H1 (cell line): ENCODE measurements around the gene OGFOD1. TPM values are rescaled to one million over a fixed set of nuclear protein-coding genes. Genes with fewer than 3 reads are reported as not detected.

Experiments
- polyA plus RNA-seq, 7 experiments: library from polyadenylated mRNA; depleted of rRNA in 3 of 7; stranded (reverse) in 5 of 7; unstranded in 2 of 7; fragments of >200 nt in 5 of 7; fragments of 200-250 nt in 2 of 7; gene quantifications; 1 replicate in 5 of 7; 2 replicates in 1 of 7; 4 replicates in 1 of 7; pipeline versions ENCODE4 v1.2.1 to v1.2.3, GENCODE V29; 2011 to 2013; ENCODE audit warnings: missing spikeins in 2 of 7, mixed read lengths in 2 of 7
- total RNA-seq: library from RNA; stranded (reverse); fragmentation: NEBNext Ultra II Directional; extraction: Animal tissue kit (Norgen Biotek cat#: 25700); gene quantifications from 2 replicates; pipeline ENCODE4 v1.2.1, GENCODE V29; 2021

Gene OGFOD1
- total and polyA plus RNA-seq, 2 of the 8 experiments (the other 6 are each of a cell fraction or from before 2014, with no cell fraction given): 24.6 to 61.4 TPM

Other genes with a start within 250 kb of the OGFOD1 start
- 20.4 and 21.7 TPM in 2 replicates for gene AMFR, start 26.0 kb upstream of the OGFOD1 start, total RNA-seq
- gene AMFR, start 26.0 kb upstream of the OGFOD1 start, polyA plus RNA-seq (2011; rRNA removed): 18.6 and 30.0 TPM in 2 replicates
- gene NUDT21, start 222 bp upstream of the OGFOD1 start, total RNA-seq: 263 and 277 TPM in 2 replicates
- 78.1 and 95.2 TPM in 2 replicates for gene NUDT21, start 222 bp upstream of the OGFOD1 start, polyA plus RNA-seq (2011; rRNA removed)
- 11.6 and 12.3 TPM in 2 replicates for gene BBS2, start 68.5 kb downstream of the OGFOD1 start, total RNA-seq
- gene BBS2, start 68.5 kb downstream of the OGFOD1 start, polyA plus RNA-seq (2011; rRNA removed): 12.0 and 15.1 TPM in 2 replicates
- not detected in 2 replicates for gene MT4, start 113.5 kb downstream of the OGFOD1 start, total RNA-seq
- not detected in 2 replicates for gene MT4, start 113.5 kb downstream of the OGFOD1 start, polyA plus RNA-seq (2011; rRNA removed)
- not detected in 2 replicates for gene MT3, start 138.0 kb downstream of the OGFOD1 start, total RNA-seq
- 0.17 TPM in 1 of 2 replicates, not detected in the other for gene MT3, start 138.0 kb downstream of the OGFOD1 start, polyA plus RNA-seq (2011; rRNA removed)
- gene MT2A, start 157.0 kb downstream of the OGFOD1 start, total RNA-seq: 9.2 and 9.5 TPM in 2 replicates
- 23.2 and 30.1 TPM in 2 replicates for gene MT2A, start 157.0 kb downstream of the OGFOD1 start, polyA plus RNA-seq (2011; rRNA removed)
- 3.5 and 7.9 TPM in 2 replicates for gene MT1E, start 174.2 kb downstream of the OGFOD1 start, total RNA-seq
- gene MT1E, start 174.2 kb downstream of the OGFOD1 start, polyA plus RNA-seq (2011; rRNA removed): 109 and 117 TPM in 2 replicates
- gene MT1M, start 181.1 kb downstream of the OGFOD1 start, total RNA-seq: not detected in 2 replicates
- 1.7 and 2.1 TPM in 2 replicates for gene MT1M, start 181.1 kb downstream of the OGFOD1 start, polyA plus RNA-seq (2011; rRNA removed)
- gene MT1A, start 187.1 kb downstream of the OGFOD1 start, total RNA-seq: not detected in 2 replicates
- gene MT1A, start 187.1 kb downstream of the OGFOD1 start, polyA plus RNA-seq (2011; rRNA removed): not detected in 2 replicates
- gene MT1B, start 200.3 kb downstream of the OGFOD1 start, total RNA-seq: not detected in 2 replicates
- gene MT1B, start 200.3 kb downstream of the OGFOD1 start, polyA plus RNA-seq (2011; rRNA removed): not detected in 2 replicates
- gene MT1F, start 206.4 kb downstream of the OGFOD1 start, total RNA-seq: 5.2 and 5.9 TPM in 2 replicates
- gene MT1F, start 206.4 kb downstream of the OGFOD1 start, polyA plus RNA-seq (2011; rRNA removed): 20.8 and 28.2 TPM in 2 replicates
- gene MT1G, start 216.5 kb downstream of the OGFOD1 start, total RNA-seq: 17.7 and 19.7 TPM in 2 replicates
- gene MT1G, start 216.5 kb downstream of the OGFOD1 start, polyA plus RNA-seq (2011; rRNA removed): 515 and 909 TPM in 2 replicates
- gene MT1H, start 218.3 kb downstream of the OGFOD1 start, total RNA-seq: 11.9 and 12.6 TPM in 2 replicates
- 95.7 and 127 TPM in 2 replicates for gene MT1H, start 218.3 kb downstream of the OGFOD1 start, polyA plus RNA-seq (2011; rRNA removed)
- gene MT1X, start 230.9 kb downstream of the OGFOD1 start, total RNA-seq: 52.4 and 64.5 TPM in 2 replicates
- 1,060 and 1,247 TPM in 2 replicates for gene MT1X, start 230.9 kb downstream of the OGFOD1 start, polyA plus RNA-seq (2011; rRNA removed)